PC-9 (cell line): ENCODE measurements around the gene PLCL2. TPM values are rescaled to one million over a fixed set of nuclear protein-coding genes. Genes with fewer than 3 reads are reported as not detected.

Source experiments
- BruUV-seq: library from RNA; stranded (reverse); fragments of 400-500 nt; replicated peaks from 2 replicates; lab custom pipeline; 2021; lab: Mats Ljungman, UMichigan
- CTCF ChIA-PET: fragments of 300-600 bp; sonication (Branson Sonifier 250); formaldehyde crosslinking; loops from one replicate; lab custom pipeline; 2022; ENCODE audit warnings: antibody characterized with exemption; lab: Charles Lee
- POLR2A ChIA-PET: fragments of 300-600 bp; sonication (Branson Sonifier 250); formaldehyde crosslinking; loops from one replicate; lab custom pipeline; 2022; ENCODE audit warnings: antibody characterized with exemption; ENCODE audit not compliant: unreplicated experiment; lab: Charles Lee
- DNase-seq, 2 experiments: peaks; one replicate each; pipeline versions ENCODE4 v3.0.0 to v3.0.0-alpha.2; 2015 to 2022; ENCODE audit warnings: mixed read lengths in 1 of 2
- H2AFZ ChIP-seq: fragments of 200-600 bp; sonication (generic); 2 replicates; pipeline ENCODE4 v1.8.1; 2017; ENCODE audit warnings: antibody characterized with exemption
- H3F3A ChIP-seq: fragments of 200-600 bp; sonication (generic); 2 replicates; pipeline ENCODE4 v1.8.1; 2017; ENCODE audit warnings: antibody characterized with exemption, mild to moderate bottlenecking, low read depth; ENCODE audit not compliant: insufficient read depth
- H3K27ac ChIP-seq: fragments of 200-600 bp; sonication (generic); 2 replicates; pipeline ENCODE4 v1.6.1; 2016; ENCODE audit warnings: mixed run types
- H3K27me3 ChIP-seq: fragments of 200-600 bp; sonication (generic); 2 replicates; pipeline ENCODE4 v1.6.1; 2016; ENCODE audit warnings: low read depth, mixed run types; ENCODE audit not compliant: insufficient read depth
- H3K36me3 ChIP-seq: fragments of 200-600 bp; sonication (generic); 2 replicates; pipeline ENCODE4 v1.6.1; 2016; ENCODE audit warnings: low read depth, mixed run types
- H3K4me1 ChIP-seq: fragments of 200-600 bp; sonication (generic); replicated peaks from 2 replicates; pipeline ENCODE4 v1.6.1; 2016; ENCODE audit warnings: mixed run types; ENCODE audit not compliant: insufficient read depth
- H3K4me2 ChIP-seq: fragments of 200-600 bp; sonication (generic); 2 replicates; pipeline ENCODE4 v1.6.1; 2017; ENCODE audit warnings: mixed run types
- H3K4me3 ChIP-seq: fragments of 200-600 bp; sonication (generic); 2 replicates; pipeline ENCODE4 v1.6.1; 2016; ENCODE audit warnings: mixed run types
- H3K79me2 ChIP-seq: fragments of 200-600 bp; sonication (generic); 2 replicates; pipeline ENCODE4 v1.6.1; 2017; ENCODE audit warnings: low read depth, mixed run types
- H3K9me2 ChIP-seq: fragments of 200-600 bp; sonication (generic); 2 replicates; pipeline ENCODE4 v1.8.1; 2017; ENCODE audit warnings: mild to moderate bottlenecking; ENCODE audit not compliant: insufficient read depth
- H3K9me3 ChIP-seq: fragments of 200-600 bp; sonication (generic); 2 replicates; pipeline ENCODE4 v1.8.1; 2016; ENCODE audit warnings: low read depth; ENCODE audit not compliant: insufficient read depth
- H4K20me1 ChIP-seq: fragments of 200-600 bp; sonication (generic); 2 replicates; pipeline ENCODE4 v1.8.1; 2017; ENCODE audit not compliant: insufficient read depth
- EZH2 ChIP-seq: fragments of 200-600 bp; sonication (generic); IDR thresholded peaks from 2 replicates; pipeline ENCODE4 v1.8.0; 2017; ENCODE audit warnings: antibody characterized with exemption, low read depth
- intact Hi-C: fragments of 100-400 bp; cut with micrococcal nuclease; formaldehyde crosslinking; loops from one replicate; pipeline ENCODE4 v1.10.0; 2022; ENCODE audit not compliant: unreplicated experiment
- total RNA-seq: library from RNA; stranded (reverse); gene quantifications from 2 replicates; pipeline ENCODE4 v1.2.3, GENCODE V29; 2021
- TF ChIP-seq, protein P1 (sequence below): fragments of 200-600 bp; sonication (generic); conservative IDR thresholded peaks from 2 replicates; pipeline ENCODE4 v1.6.1; 2017; ENCODE audit warnings: mixed run types, antibody characterized with exemption, mild to moderate bottlenecking, moderate library complexity

The PLCL2 gene
- total RNA-seq, 1 experiment from 2014 or later = 4.6 TPM

- Histone ChIP-seq H2AFZ (no peak overlapping the region), H3K4me2 (no peak overlapping the region), H3K4me3 (no peak overlapping the region), H3K79me2 (no peaks in the 10 kb centered on the region), H4K20me1 (no peaks in the 10 kb centered on the region), H3K4me1 (no peaks in the 10 kb centered on the region), H3K9me2 (no peaks in the 10 kb centered on the region), H3K9me3 (no peaks in the 10 kb centered on the region), H3K27ac (no peak overlapping the region), H3F3A (no peaks in the 10 kb centered on the region), H3K36me3 (no peaks in the 10 kb centered on the region), H3K27me3 (no peaks in the 10 kb centered on the region)
- ChIA-PET POLR2A (no interaction called here), CTCF (no interaction called here)
- DNase-seq = peak in 1 of 2 experiments; percentile 9
- intact Hi-C loops = no loop called here
- BruUV-seq = no TSS peak
- no peak for TF ChIP-seq EZH2
- TF ChIP-seq, protein P1, sequence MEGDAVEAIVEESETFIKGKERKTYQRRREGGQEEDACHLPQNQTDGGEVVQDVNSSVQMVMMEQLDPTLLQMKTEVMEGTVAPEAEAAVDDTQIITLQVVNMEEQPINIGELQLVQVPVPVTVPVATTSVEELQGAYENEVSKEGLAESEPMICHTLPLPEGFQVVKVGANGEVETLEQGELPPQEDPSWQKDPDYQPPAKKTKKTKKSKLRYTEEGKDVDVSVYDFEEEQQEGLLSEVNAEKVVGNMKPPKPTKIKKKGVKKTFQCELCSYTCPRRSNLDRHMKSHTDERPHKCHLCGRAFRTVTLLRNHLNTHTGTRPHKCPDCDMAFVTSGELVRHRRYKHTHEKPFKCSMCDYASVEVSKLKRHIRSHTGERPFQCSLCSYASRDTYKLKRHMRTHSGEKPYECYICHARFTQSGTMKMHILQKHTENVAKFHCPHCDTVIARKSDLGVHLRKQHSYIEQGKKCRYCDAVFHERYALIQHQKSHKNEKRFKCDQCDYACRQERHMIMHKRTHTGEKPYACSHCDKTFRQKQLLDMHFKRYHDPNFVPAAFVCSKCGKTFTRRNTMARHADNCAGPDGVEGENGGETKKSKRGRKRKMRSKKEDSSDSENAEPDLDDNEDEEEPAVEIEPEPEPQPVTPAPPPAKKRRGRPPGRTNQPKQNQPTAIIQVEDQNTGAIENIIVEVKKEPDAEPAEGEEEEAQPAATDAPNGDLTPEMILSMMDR = no peak
Observed at GRCh38 chr3:17070161-17070959, 185.6 kb downstream of the PLCL2 start.

GRCh38 chr3:17074559-17074958, 189.8 kb downstream of the PLCL2 start:
- Histone ChIP-seq H3K27ac (no peak overlapping the region), H3K4me1 (no peaks in the 10 kb centered on the region), H4K20me1 (no peaks in the 10 kb centered on the region), H3K9me2 (no peaks in the 10 kb centered on the region), H3K4me2 (no peak overlapping the region), H3K27me3 (no peaks in the 10 kb centered on the region), H3K36me3 (peaks cover 3% of the 10 kb centered on the region; the same call in 1 of the 2 replicates), H3K79me2 (no peaks in the 10 kb centered on the region), H3K4me3 (no peak overlapping the region), H3K9me3 (no peaks in the 10 kb centered on the region), H2AFZ (no peak overlapping the region), H3F3A (no peaks in the 10 kb centered on the region)
- no peak for DNase-seq
- TF ChIP-seq, protein P1 = no peak
- no peak for TF ChIP-seq EZH2
- ChIA-PET CTCF (no interaction called here), POLR2A (no interaction called here)
- intact Hi-C loops = no loop called here
- no TSS peak for BruUV-seq

DNA sequence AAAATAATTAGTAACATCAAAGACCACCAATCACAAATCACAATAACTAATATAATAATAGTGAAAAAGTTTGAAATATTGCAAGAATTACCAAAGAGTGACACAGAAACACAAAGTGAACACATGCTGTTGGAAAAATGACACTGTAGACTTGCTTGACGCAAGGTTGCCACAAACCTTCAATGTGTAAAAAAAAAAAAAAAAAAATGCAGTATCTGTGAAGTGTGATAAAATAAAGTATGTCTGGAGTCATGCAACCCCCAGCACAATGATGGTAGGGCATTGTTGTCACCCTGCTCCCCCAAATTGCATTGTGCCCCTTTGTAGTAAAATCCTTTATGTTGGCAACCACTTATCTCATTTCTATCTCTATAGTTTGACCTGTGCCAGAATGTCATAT, 190.6 kb downstream of the PLCL2 start:
- CTCF ChIA-PET = no interaction called here
- Histone ChIP-seq H3F3A (no peaks in the 10 kb centered on the region), H2AFZ (no peak overlapping the region), H3K27ac (no peak overlapping the region), H3K4me1 (no peaks in the 10 kb centered on the region), H3K4me3 (no peak overlapping the region), H4K20me1 (no peaks in the 10 kb centered on the region), H3K79me2 (no peaks in the 10 kb centered on the region), H3K4me2 (no peak overlapping the region), H3K9me2 (no peaks in the 10 kb centered on the region), H3K27me3 (no peaks in the 10 kb centered on the region), H3K9me3 (no peaks in the 10 kb centered on the region), H3K36me3 (peaks cover 3% of the 10 kb centered on the region; the same call in 1 of the 2 replicates)
- no peak for DNase-seq
- BruUV-seq = no TSS peak
- TF ChIP-seq, protein P1 = no peak
- TF ChIP-seq EZH2 = no peak
- POLR2A ChIA-PET = no interaction called here
- intact Hi-C loops = no loop called here
